ENCODE results near the gene SOX6.
"Not testable (repeated sequence)": the region's sequence is repeated elsewhere in the genome, so short reads cannot be mapped to it uniquely, and the experiment has no call there.

SOX6 gene

DNA sequence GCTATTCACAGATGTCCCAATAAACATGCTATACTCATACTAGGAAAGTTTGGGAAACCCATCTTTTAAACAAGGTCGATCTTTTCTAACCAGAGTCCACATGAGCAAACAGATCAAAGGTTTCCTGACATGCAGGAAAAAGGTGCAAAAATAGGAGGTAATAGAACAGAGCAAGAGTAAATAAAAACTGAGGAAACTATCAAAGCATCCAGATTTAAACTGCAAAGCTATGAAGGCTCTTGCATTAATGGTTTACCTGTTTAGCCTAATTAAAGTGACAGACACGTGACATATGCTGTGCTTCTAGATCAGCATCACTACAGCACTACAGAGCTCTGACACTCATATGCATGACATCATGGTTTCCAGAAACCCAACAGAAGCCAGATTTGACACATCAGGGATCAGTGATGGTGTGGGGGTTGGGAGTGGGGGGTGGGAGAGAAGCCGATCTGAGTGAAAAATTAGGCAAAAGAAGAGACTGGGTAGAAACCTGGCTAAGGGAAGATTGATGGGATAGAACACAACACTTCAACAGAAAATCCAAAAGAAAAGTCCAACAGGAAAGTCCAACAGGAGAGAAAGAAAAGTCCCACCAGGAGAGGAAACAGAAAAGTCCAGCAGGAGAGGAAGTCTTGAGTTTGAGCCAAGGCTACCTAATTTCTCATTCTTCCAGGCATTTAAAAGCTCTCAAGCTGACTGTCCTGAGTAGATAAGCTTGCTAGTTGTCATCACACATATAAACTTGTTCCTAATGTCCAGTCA, 262.3 kb downstream of the SOX6 start:
- no peak for DNase-seq (ENCODE audit: low read depth)

GRCh38 chr11:16091862-16092261, 264.5 kb downstream of the SOX6 start:
- no peak for DNase-seq (ENCODE audit: low read depth)

DNA sequence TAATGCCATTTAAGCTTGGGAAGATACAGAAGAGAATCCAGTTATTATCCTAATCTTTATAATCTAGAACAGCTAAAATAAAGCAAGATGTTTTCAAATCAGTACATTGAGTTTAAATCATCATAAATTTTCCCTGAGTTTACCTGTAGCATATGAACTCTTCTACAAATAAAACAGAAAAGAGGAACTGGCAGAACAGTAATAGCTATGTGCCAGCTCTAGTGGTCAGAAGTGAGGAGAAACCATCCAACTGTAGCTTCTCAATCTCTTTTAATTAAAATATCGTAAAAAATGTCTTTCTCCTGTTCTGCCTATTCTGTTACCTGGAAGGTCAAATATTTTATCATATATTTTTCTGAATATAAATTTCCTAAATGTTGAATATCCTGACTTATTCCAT, 266.9 kb downstream of the SOX6 start:
- DNase-seq (ENCODE audit: low read depth), result no peak

DNA sequence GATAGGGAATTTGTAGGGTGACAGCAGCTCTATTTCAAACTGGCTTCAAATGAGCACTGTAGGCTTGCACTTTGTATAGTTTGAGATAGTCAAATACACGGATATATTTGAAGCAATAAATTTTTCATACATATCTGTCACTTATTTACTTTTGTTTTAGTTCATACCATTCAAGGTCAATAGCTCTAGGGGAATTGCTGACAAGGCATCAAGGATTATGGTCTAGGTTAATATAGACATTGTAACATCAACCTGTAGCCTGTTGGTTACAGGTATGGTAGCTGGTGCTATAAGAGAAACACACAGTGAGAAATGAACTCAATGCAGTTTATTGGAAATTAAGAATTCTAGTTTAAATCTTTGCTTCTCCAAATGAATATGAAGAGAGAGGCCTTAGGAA, 267.6 kb downstream of the SOX6 start:
- DNase-seq (ENCODE audit: low read depth), result no peak

DNA sequence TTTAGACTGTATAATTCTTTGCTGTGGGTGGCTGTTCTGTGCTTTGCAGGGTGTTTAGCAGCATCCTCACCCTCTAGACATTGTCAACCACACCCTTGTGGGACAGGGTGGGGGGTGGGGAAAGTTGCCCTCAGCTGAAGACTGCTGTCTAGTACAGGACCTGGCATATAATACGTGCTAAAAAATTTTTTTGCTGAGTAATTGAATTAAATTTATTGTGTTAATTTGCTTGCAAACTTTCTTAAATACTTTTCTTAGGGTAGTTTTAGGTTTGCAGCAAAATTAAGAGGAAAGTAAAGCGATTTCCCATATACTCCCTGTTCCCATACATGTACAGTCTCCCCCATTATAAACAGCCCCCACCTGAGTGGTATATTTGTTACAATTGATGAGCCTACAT, 268.5 kb downstream of the SOX6 start:
- DNase-seq (ENCODE audit: low read depth), result no peak

GRCh38 chr11:16086229-16086819, 270.0 kb downstream of the SOX6 start:
- no peak for DNase-seq (ENCODE audit: low read depth)

GRCh38 chr11:16082095-16083055, 274.0 kb downstream of the SOX6 start:
- DNase-seq (ENCODE audit: low read depth), result no peak

- DNase-seq (ENCODE audit: low read depth), result no peak
Measured at GRCh38 chr11:16081382-16082094, 274.8 kb downstream of the SOX6 start.

DNA sequence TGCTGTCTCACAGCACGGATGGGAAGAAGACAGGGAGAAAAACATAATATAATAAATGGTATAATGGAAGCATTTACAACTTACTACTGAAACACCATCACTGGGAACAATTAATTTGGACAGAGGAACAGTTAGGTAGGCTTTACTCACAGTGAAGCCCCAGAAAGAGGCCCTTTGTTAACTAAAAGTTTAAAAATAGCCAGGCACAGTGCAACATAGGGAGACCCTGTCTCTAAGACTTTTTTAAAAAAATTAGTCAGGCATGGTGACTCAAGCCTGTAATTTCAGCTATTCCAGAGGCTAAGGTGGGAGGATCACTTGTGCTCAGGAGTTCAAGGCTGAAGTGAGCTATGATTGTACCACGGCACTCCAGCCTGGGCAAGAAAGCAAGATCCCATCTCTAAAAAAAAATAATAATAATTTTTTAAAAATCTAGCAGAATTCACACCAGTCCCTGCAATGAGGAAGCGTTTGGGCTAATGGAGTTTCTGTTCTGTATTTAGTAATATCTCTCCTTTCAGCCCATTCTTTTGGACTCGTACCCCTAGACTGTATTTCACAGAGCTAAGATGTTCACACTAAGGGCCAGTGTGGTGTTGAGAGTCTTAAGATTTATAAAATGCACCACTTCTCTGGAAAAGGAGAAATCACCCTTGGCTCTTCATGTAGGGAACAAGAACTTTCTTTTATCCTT, 275.5 kb downstream of the SOX6 start:
- DNase-seq (ENCODE audit: low read depth), result no peak

DNA sequence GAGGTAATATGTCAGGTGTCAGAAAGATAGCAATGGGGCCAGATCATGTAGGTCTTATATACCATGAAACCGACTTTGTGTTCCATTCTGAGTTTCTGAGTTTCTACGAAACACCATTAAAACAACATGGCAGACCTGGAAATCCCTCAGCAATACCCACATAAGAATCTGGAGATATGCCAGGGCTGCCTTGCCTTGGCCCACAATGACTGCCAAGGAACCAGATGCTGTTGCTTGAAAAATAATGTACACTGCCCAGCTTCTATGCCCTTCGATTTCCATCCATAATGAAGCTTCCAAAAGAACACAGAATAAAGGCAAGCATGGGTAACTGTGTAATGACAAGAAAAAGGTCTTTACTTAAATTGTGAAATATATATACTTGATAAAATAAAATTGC, 277.4 kb downstream of the SOX6 start:
- no peak for DNase-seq (ENCODE audit: low read depth)

- DNase-seq (ENCODE audit: low read depth), result no peak
Measured at GRCh38 chr11:16070573-16070972, 285.8 kb downstream of the SOX6 start.

DNA sequence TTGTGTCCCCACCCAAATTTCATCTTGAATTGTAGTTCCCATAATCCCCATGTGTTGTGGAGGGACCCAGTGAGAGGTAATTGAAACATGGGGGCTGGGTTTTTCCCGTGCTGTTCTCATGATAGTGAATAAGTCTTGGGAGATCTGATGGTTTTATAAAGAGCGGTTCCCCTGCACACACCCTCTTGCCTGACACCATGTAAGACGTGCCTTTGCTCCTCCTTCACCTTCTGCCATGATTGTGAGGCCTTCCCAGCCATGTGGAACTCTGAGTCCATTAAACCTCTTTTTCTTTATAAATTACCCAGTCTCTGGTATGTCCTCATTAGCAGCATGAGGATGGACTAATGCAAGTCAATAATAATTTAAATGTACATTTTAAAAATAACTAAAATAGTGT, 289.1 kb downstream of the SOX6 start:
- DNase-seq (ENCODE audit: low read depth), result not testable (repeated sequence)

DNA sequence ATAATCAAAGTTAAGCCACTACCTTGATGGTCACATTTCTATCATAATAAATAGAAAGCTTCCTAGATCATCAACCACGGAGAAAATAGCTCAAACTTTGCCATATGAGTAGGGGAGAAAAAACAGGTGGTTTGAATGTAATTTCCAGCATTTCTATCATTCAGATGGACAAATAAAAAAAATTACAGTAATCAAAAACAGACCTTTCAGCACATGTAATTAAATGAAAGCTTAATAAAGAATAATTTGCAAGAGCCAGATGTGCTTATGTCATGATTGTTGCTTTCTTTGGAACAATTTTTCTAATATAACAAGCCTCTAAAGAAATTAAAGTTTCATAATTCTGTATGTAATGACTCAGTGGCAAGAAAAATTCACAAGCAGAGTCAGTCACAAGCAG, 297.0 kb downstream of the SOX6 start:
- no peak for DNase-seq (ENCODE audit: low read depth)

- no peak for DNase-seq (ENCODE audit: low read depth)
Measured at GRCh38 chr11:16058671-16059070, 297.7 kb downstream of the SOX6 start.

- no peak for DNase-seq (ENCODE audit: low read depth)
Measured at GRCh38 chr11:16052750-16053149, 303.6 kb downstream of the SOX6 start.

DNA sequence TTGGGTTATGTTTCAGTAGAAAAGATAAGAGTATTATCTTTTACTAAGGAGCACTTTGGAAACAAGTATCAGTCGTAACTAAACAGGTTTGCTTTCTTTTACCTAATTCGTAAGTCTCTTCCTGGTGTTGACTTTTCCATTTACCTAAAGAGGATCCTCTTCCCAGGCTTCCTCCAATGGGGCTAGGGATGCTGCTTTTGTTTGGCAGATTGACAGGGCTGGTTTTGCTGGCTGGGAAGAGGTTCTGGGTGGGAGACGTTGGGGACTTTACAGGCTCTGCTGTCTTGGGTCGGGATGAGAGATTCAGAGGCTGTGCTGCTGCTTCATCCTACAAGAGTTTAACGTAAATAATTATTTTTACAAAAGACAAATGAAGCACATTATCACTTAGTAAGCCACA, 306.7 kb downstream of the SOX6 start:
- no peak for DNase-seq (ENCODE audit: low read depth)

DNA sequence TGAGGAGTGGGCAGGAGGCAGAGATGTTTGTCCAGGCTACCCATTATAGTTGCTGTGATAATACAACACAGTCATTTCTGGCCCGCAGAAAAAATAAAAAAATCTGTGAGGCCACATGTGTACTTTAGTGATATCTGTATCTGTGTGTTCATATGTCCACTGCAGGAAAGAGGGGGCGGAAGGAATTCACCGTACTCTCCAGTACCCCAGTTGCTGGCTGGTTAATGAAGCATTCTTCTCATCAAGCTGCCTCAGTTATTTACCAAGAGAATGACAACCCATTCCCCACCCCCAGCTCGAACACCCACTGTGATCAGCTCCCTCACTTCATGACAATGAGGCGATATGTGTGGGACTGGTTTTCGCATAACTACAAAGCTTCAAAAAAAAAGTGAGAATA, 309.3 kb downstream of the SOX6 start:
- no peak for DNase-seq (ENCODE audit: low read depth)

DNA sequence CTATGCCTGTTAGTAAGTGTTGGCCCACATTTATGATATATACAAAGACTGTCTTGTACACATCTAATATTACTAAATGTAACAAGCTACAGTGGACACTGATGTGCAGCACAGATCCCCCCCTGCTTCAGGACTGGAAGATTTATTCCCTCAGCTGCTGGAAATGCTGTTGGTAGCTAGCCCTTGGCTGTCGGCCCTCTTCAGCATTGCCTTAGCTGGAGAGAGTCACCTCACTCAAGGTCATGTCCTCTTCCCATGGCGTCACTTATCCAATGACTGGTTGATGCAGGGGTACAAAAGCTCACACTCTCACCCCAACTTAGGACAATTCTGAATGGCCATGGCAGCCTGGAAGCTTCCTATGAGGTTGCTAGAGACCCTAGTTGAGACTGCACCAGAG, 312.7 kb downstream of the SOX6 start:
- DNase-seq (ENCODE audit: low read depth), result no peak

DNA sequence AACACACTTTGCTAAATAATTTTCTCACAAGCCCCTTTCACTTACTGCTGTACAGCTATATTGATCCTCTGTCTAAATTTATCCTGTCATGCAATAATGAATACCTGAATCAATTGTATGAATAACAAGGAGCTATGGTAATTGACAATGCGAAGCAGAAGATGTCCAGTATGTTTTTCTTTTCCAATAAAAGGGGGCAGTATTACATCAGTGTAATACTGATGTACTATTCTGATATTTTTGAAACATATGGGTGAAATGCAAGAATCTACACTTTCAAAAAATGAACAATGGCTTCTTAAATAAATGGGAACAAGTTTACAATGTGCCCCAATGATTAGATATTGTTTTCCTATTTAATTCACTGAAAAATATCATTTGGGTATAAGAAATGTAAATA, 315.1 kb downstream of the SOX6 start:
- no peak for DNase-seq (ENCODE audit: low read depth)

GRCh38 chr11:16040151-16040550, 316.2 kb downstream of the SOX6 start:
- no peak for DNase-seq (ENCODE audit: low read depth)

DNA sequence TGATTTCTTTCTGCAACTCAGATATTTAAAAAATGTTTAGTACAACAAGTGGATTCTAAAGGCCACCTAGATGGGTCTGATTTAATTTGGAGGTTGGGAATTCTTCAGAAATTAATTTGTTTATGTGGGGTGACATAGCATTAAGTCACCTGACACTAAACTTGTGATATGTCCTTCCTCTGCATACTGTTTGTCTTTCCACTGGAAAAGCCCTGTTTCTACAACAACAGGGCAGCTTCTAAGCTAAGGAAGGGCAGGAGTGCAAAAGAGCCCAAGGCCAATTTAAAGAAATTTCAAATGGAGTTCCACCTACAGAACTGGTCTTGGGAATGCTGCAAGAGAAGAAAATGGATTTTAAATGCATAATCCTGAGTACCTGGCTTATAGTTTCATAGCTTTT, 319.2 kb downstream of the SOX6 start:
- no peak for DNase-seq (ENCODE audit: low read depth)

DNA sequence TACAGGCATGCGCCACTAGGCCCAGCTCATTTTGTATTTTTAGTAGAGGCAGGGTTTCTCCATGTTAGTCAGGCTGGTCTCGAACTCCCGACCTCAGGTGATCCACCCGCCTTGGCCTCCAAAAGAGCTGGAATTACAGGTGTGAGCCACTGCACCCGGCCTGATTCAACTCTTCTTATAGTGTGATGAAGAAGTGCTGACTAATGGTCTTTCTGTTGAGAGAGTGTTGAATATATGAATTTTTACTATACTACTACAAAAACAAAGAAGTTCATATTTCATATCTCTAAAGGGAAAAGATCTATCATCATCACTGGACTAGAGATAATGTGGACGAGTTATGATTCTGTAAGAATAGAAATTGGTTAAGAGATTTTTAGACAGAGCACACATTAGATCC, 320.1 kb downstream of the SOX6 start:
- DNase-seq (ENCODE audit: low read depth), result no peak

All from HS-5 (cell line).